GM10847 (cell line): ENCODE results near the gene ARMC8.

Experiments used
- POLR2A ChIP-seq: IDR thresholded peaks from 2 replicates; pipeline ENCODE4 v1.6.1; 2011; ENCODE audit not compliant: insufficient read length; ENCODE audit errors: extremely low read depth

ARMC8 gene

GRCh38 chr3:138188013-138188730 is 1.1 kb downstream of the ARMC8 start:
- no peak for TF ChIP-seq POLR2A

- no peak for TF ChIP-seq POLR2A
Observed at GRCh38 chr3:138195481-138195880, 8.4 kb downstream of the ARMC8 start.

- TF ChIP-seq POLR2A, result no peak
Observed at GRCh38 chr3:138196023-138196422, 8.9 kb downstream of the ARMC8 start.

GRCh38 chr3:138197058-138197457 is 10.0 kb downstream of the ARMC8 start:
- no peak for TF ChIP-seq POLR2A

GRCh38 chr3:138197524-138197923 is 10.4 kb downstream of the ARMC8 start:
- no peak for TF ChIP-seq POLR2A

- no peak for TF ChIP-seq POLR2A
Observed at GRCh38 chr3:138199851-138200250, 12.8 kb downstream of the ARMC8 start.

- no peak for TF ChIP-seq POLR2A
Observed at GRCh38 chr3:138200424-138200823, 13.3 kb downstream of the ARMC8 start.

GRCh38 chr3:138202945-138203701 is 16.0 kb downstream of the ARMC8 start:
- no peak for TF ChIP-seq POLR2A

GRCh38 chr3:138203938-138204337 is 16.8 kb downstream of the ARMC8 start:
- no peak for TF ChIP-seq POLR2A

- TF ChIP-seq POLR2A, result no peak
Observed at GRCh38 chr3:138205527-138205926, 18.4 kb downstream of the ARMC8 start.

- no peak for TF ChIP-seq POLR2A
Observed at GRCh38 chr3:138206196-138206595, 19.1 kb downstream of the ARMC8 start.

- TF ChIP-seq POLR2A, result no peak
Observed at GRCh38 chr3:138210528-138210927, 23.4 kb downstream of the ARMC8 start.

- no peak for TF ChIP-seq POLR2A
Observed at GRCh38 chr3:138213398-138214085, 26.4 kb downstream of the ARMC8 start.

GRCh38 chr3:138219255-138219654 is 32.2 kb downstream of the ARMC8 start:
- TF ChIP-seq POLR2A, result no peak

GRCh38 chr3:138220242-138220641 is 33.1 kb downstream of the ARMC8 start:
- TF ChIP-seq POLR2A, result no peak

- TF ChIP-seq POLR2A, result no peak
Observed at GRCh38 chr3:138220788-138221187, 33.7 kb downstream of the ARMC8 start.
